GM19395 (cell line): ENCODE data around the gene GABARAP.
A peak's percentile ranks its signal among the peaks of the same experiment; 100 is the strongest.

Source experiments
- ATAC-seq: cut with Tn5 transposase; IDR thresholded peaks from one replicate; pipeline ENCODE4 v1.9.1; 2021; ENCODE audit warnings: mild to moderate bottlenecking, moderate library complexity; ENCODE audit not compliant: unreplicated experiment

The GABARAP gene

GRCh38 chr17:7223375-7223774 is 18.9 kb downstream of the GABARAP start:
- ATAC-seq = no peak

- ATAC-seq = no peak
These were observed 19.3 kb downstream of the GABARAP start for GRCh38 chr17:7222972-7223292.

- no peak for ATAC-seq
These were observed 19.9 kb downstream of the GABARAP start for GRCh38 chr17:7222093-7222971.

GRCh38 chr17:7221278-7222092 is 20.8 kb downstream of the GABARAP start:
- ATAC-seq = no peak

- ATAC-seq = no peak
These were observed 21.5 kb downstream of the GABARAP start for GRCh38 chr17:7220593-7221277.

- ATAC-seq = peak; percentile 59
These were observed 22.2 kb downstream of the GABARAP start, which contains the start of the genes ACADVL and DLG4 for GRCh38 chr17:7219812-7220592. Gene ACADVL, plus strand, starts transcription at chr17:7219938. Its CDS starts 47 bp downstream, at chr17:7219985. Gene DLG4, minus strand, starts transcription at chr17:7219836.

GRCh38 chr17:7219229-7219811 is 22.9 kb downstream of the GABARAP start:
- ATAC-seq = no peak

- ATAC-seq = no peak
These were observed 23.5 kb downstream of the GABARAP start for GRCh38 chr17:7218758-7219157.

- ATAC-seq = no peak
These were observed 24.1 kb downstream of the GABARAP start for GRCh38 chr17:7218166-7218565.

GRCh38 chr17:7217113-7217987 is 24.9 kb downstream of the GABARAP start:
- no peak for ATAC-seq

GRCh38 chr17:7216242-7217112 is 25.8 kb downstream of the GABARAP start:
- no peak for ATAC-seq

- ATAC-seq = no peak
These were observed 26.5 kb downstream of the GABARAP start for GRCh38 chr17:7215652-7216180.

GRCh38 chr17:7215136-7215638 is 27.1 kb downstream of the GABARAP start:
- ATAC-seq = no peak

GRCh38 chr17:7214300-7215135 is 27.7 kb downstream of the GABARAP start:
- ATAC-seq = peak; percentile 73

- ATAC-seq = no peak
These were observed 28.4 kb downstream of the GABARAP start for GRCh38 chr17:7213895-7214299.

- no peak for ATAC-seq
These were observed 30.6 kb downstream of the GABARAP start for GRCh38 chr17:7211491-7212273.
